ENCODE measurements around the gene ERICH4. TPM values are rescaled to one million over a fixed set of nuclear protein-coding genes. Genes with fewer than 3 reads are reported as not detected.

ERICH4 gene
- total and polyA plus RNA-seq, 2 of the 13 experiments (the other 11 are each of a cell fraction or from before 2014, with no cell fraction given), result 0.40 to 0.64 TPM

- DNase-seq (ENCODE audit: low spot score), result no peak
- no peak for ATAC-seq
- ChIA-PET POLR2A (no interaction called here), CTCF (ENCODE audit: low intra/inter-chr PET ratio, low total read pairs) (no interaction called here)
- in situ Hi-C loops (cut with HindIII; ENCODE audit: extremely low pct_ligation_motif_present, low pct_unique_long_range_greater_than_20kb) (no loop called here), intact Hi-C loops (cut with micrococcal nuclease; ENCODE audit: unreplicated experiment) (no loop called here)
- no peak overlapping the region for H3K27ac ChIP-seq (ENCODE audit: extremely low read length, insufficient read depth, low read length)
- H2AFZ ChIP-seq (ENCODE audit: low read length), result no peak overlapping the region
- H3K9me3 ChIP-seq (ENCODE audit: low read length), result no peaks in the 10 kb centered on the region
- H3K27me3 ChIP-seq (ENCODE audit: control insufficient read depth in 1 of 2, insufficient read depth in 2 of 2, low read length in 2 of 2), result no peaks in the 10 kb centered on the region
- no peaks in the 10 kb centered on the region for H3K79me2 ChIP-seq (ENCODE audit: insufficient read depth, low read length)
- no peak for FAIRE-seq
- H3K4me1 ChIP-seq (ENCODE audit: insufficient read depth, low read length), result peaks cover 22% of the 10 kb centered on the region
- WGBS (ENCODE audit: low lambda C conversion rate), result 100% methylated on average over 4 of the region's 10 CpGs
- TF ChIP-seq ZNF547 (CRISPR knock-in tag; IDR thresholded peaks at IDR 0.05), result no peak
- TF ChIP-seq ASH2L (IDR thresholded peaks at IDR 0.05; ENCODE audit: insufficient read length, low read depth, low read length), result no peak
- no peak for TF ChIP-seq CENPBD1 (CRISPR knock-in tag; IDR thresholded peaks at IDR 0.05; ENCODE audit: borderline replicate concordance, low read depth)
- no peak for TF ChIP-seq SSRP1 (CRISPR knock-in tag; IDR thresholded peaks at IDR 0.05)
- no peak for TF ChIP-seq NFYC (CRISPR knock-in tag; IDR thresholded peaks at IDR 0.05)
- TF ChIP-seq, protein P1, sequence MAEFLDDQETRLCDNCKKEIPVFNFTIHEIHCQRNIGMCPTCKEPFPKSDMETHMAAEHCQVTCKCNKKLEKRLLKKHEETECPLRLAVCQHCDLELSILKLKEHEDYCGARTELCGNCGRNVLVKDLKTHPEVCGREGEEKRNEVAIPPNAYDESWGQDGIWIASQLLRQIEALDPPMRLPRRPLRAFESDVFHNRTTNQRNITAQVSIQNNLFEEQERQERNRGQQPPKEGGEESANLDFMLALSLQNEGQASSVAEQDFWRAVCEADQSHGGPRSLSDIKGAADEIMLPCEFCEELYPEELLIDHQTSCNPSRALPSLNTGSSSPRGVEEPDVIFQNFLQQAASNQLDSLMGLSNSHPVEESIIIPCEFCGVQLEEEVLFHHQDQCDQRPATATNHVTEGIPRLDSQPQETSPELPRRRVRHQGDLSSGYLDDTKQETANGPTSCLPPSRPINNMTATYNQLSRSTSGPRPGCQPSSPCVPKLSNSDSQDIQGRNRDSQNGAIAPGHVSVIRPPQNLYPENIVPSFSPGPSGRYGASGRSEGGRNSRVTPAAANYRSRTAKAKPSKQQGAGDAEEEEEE (CRISPR knock-in tag; IDR thresholded peaks at IDR 0.05; ENCODE audit: borderline replicate concordance), result no peak
- no peak for TF ChIP-seq ZNF772 (CRISPR knock-in tag; IDR thresholded peaks at IDR 0.05)
- TF ChIP-seq ZFP36L1 (CRISPR knock-in tag; IDR thresholded peaks at IDR 0.05), result no peak
- no peak for TF ChIP-seq PAF1 (CRISPR knock-in tag; IDR thresholded peaks at IDR 0.05)
- TF ChIP-seq, protein P2, sequence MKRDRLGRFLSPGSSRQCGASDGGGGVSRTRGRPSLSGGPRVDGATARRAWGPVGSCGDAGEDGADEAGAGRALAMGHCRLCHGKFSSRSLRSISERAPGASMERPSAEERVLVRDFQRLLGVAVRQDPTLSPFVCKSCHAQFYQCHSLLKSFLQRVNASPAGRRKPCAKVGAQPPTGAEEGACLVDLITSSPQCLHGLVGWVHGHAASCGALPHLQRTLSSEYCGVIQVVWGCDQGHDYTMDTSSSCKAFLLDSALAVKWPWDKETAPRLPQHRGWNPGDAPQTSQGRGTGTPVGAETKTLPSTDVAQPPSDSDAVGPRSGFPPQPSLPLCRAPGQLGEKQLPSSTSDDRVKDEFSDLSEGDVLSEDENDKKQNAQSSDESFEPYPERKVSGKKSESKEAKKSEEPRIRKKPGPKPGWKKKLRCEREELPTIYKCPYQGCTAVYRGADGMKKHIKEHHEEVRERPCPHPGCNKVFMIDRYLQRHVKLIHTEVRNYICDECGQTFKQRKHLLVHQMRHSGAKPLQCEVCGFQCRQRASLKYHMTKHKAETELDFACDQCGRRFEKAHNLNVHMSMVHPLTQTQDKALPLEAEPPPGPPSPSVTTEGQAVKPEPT (CRISPR knock-in tag; IDR thresholded peaks at IDR 0.05; ENCODE audit: low read depth), result no peak
- TF ChIP-seq BRD4 (CRISPR knock-in tag; IDR thresholded peaks at IDR 0.05), result no peak
- no peak for TF ChIP-seq SYNCRIP (IDR thresholded peaks at IDR 0.05; ENCODE audit: insufficient read depth, low read depth, low read length)
- TF ChIP-seq, protein P3, sequence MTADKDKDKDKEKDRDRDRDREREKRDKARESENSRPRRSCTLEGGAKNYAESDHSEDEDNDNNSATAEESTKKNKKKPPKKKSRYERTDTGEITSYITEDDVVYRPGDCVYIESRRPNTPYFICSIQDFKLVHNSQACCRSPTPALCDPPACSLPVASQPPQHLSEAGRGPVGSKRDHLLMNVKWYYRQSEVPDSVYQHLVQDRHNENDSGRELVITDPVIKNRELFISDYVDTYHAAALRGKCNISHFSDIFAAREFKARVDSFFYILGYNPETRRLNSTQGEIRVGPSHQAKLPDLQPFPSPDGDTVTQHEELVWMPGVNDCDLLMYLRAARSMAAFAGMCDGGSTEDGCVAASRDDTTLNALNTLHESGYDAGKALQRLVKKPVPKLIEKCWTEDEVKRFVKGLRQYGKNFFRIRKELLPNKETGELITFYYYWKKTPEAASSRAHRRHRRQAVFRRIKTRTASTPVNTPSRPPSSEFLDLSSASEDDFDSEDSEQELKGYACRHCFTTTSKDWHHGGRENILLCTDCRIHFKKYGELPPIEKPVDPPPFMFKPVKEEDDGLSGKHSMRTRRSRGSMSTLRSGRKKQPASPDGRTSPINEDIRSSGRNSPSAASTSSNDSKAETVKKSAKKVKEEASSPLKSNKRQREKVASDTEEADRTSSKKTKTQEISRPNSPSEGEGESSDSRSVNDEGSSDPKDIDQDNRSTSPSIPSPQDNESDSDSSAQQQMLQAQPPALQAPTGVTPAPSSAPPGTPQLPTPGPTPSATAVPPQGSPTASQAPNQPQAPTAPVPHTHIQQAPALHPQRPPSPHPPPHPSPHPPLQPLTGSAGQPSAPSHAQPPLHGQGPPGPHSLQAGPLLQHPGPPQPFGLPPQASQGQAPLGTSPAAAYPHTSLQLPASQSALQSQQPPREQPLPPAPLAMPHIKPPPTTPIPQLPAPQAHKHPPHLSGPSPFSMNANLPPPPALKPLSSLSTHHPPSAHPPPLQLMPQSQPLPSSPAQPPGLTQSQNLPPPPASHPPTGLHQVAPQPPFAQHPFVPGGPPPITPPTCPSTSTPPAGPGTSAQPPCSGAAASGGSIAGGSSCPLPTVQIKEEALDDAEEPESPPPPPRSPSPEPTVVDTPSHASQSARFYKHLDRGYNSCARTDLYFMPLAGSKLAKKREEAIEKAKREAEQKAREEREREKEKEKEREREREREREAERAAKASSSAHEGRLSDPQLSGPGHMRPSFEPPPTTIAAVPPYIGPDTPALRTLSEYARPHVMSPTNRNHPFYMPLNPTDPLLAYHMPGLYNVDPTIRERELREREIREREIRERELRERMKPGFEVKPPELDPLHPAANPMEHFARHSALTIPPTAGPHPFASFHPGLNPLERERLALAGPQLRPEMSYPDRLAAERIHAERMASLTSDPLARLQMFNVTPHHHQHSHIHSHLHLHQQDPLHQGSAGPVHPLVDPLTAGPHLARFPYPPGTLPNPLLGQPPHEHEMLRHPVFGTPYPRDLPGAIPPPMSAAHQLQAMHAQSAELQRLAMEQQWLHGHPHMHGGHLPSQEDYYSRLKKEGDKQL (CRISPR knock-in tag; IDR thresholded peaks at IDR 0.05; ENCODE audit: low read depth), result no peak
- TF ChIP-seq ZNF746 (CRISPR knock-in tag; IDR thresholded peaks at IDR 0.05), result no peak
- no peak for TF ChIP-seq POLR2AphosphoS2 (IDR thresholded peaks at IDR 0.05; ENCODE audit: low read depth, low read length)
- TF ChIP-seq SALL2 (CRISPR knock-in tag; IDR thresholded peaks at IDR 0.05), result no peak
- TF ChIP-seq ARNT2 (CRISPR knock-in tag; IDR thresholded peaks at IDR 0.05; ENCODE audit: low read depth), result no peak
- H3K4me2 ChIP-seq (ENCODE audit: low read depth, low read length), result no peak overlapping the region
- no peak overlapping the region for H3K9ac ChIP-seq (ENCODE audit: insufficient read depth, low read depth, low read length)
- H4K20me1 ChIP-seq (ENCODE audit: insufficient read depth, low read length), result no peaks in the 10 kb centered on the region
- H3K36me3 ChIP-seq (replicated peaks in 1 of 2; ENCODE audit: control insufficient read depth in 1 of 2, insufficient read depth in 2 of 2, low read length in 2 of 2), result peaks cover 9 to 21% of the 10 kb centered on the region in 2 experiments; a peak in 4 of 5 replicates
- no peak overlapping the region for H3K4me3 ChIP-seq (replicated peaks in 1 of 3; ENCODE audit: insufficient read depth in 1 of 3, low read depth in 2 of 3, low read length in 3 of 3)
- no TSS peak for BruUV-seq (replicated peaks)
Observed at GRCh38 chr19:41413947-41414346, 29.0 kb upstream of the ERICH4 start.

Data from HepG2 (cell line).